SH-SY5Y (cell line): ENCODE measurements around the gene CCR7.

Experiments
- GATA2 ChIP-seq: IDR thresholded peaks from 2 replicates; pipeline ENCODE4 v1.6.1; 2011; ENCODE audit warnings: mild to moderate bottlenecking, low read depth, low read length
- GATA3 ChIP-seq: IDR thresholded peaks from 2 replicates; pipeline ENCODE4 v1.6.1; 2011; ENCODE audit warnings: low read depth, mild to moderate bottlenecking, low read length, moderate library complexity

DNA sequence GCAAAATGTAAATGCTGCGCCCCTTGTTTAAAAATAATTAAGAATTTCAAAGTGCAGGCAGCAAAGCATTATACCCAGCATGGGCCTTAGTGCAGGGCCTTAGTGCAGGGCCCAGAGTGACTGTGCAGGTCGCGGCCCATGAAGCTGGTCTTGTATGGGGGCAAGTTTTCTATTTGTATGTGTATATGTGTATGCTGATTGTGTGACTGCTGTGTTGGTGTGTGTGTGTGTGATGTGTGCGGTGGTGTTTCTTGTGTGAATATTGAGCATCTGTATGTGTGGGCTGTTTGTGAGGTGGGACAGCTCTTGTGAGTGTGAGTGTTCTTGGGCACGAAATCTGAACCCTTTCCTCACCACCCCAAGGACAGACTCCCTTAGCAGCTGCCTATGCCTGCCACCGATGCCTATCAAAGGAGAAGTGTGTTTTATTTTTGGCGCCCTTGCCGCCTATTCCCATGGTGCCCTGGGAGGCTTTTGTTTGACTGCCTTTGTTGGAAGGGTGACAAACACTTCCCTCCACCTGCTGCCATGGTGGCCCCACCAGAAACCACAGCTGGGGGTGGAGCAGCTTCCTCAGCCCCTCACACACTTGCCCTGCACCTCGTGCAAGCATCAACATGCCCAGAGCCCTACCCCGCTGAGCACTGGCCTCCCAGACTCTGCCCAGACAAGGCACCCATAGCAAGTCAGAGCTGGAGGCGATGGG lies 18.0 kb downstream of the CCR7 start:
- TF ChIP-seq GATA2 (no peak), GATA3 (no peak)
